ES-I3 (cell line): ENCODE data around the gene PDE3A.

Source experiments
- H3K36me3 ChIP-seq: 2 replicates; pipeline ENCODE4 v1.6.1; 2013; ENCODE audit warnings: mild to moderate bottlenecking, low read length, control low read depth, moderate library complexity; ENCODE audit not compliant: insufficient read depth
- H3K4me1 ChIP-seq: 2 replicates; pipeline ENCODE4 v1.6.1; 2013; ENCODE audit warnings: mild to moderate bottlenecking, control low read depth, low read length; ENCODE audit not compliant: insufficient read depth
- H3K9ac ChIP-seq: 2 replicates; pipeline ENCODE4 v1.6.1; 2013; ENCODE audit warnings: low read depth, mild to moderate bottlenecking, low read length, moderate library complexity
- H3K9me3 ChIP-seq: 2 replicates; pipeline ENCODE4 v1.6.1; 2013; ENCODE audit warnings: mild to moderate bottlenecking, low read length, moderate library complexity; ENCODE audit not compliant: control insufficient read depth, insufficient read depth

PDE3A gene

DNA sequence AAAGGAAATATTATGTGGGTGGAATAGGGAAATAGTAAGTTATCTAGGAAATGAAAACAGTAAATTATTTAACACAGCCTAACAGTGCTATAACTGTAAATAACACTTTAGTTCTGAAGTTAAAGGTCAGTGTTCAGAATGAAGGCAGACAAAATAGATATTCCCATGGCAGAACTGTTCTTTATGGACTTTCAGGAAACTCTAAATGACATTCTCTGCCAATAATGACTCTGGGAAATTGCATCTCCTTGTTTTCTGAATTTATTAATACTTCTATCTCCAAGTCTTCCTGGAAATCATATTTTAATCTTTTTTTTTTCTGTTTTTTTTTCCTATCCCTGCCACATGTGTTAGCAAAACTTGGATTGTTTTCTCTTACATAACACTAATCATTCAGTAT, 101.4 kb downstream of the PDE3A start:
- Histone ChIP-seq H3K9ac (no peak overlapping the region), H3K4me1 (no peaks in the 10 kb centered on the region), H3K36me3 (no peaks in the 10 kb centered on the region), H3K9me3 (peaks cover 7% of the 10 kb centered on the region; the same call in 1 of the 2 replicates)

DNA sequence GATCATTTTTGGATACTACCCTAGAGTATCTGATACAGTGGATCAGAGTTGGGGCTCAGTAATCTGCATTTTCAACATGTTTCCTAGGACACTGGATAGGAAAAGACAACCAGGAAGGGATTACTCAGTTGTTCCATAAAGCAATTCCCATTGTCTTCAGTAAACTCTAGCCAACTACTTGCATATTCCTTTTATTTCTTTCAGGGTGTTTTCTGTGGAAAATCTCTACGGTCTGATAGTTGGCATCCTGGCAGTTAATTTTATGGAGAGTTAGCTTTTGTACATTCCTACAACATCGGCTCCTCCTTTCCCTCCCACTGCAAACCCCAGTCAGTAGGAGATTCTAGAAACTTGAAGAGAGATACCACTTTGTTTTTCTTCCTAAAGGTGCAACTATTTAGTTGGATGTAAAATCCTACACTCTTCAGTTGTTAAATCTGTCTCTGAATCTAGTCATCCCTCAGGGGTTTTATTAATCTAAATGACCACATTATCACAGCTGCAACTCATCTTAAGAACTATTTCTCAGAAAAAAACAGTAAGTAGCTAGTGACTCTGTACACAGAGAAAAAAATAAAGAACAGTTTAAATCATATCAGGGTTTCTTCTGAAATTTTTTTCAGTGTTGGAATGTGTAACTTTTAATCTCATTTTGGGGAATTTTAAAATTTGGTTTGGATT, 103.9 kb downstream of the PDE3A start:
- Histone ChIP-seq H3K36me3 (no peaks in the 10 kb centered on the region), H3K4me1 (no peaks in the 10 kb centered on the region), H3K9ac (no peak overlapping the region), H3K9me3 (peaks cover 7% of the 10 kb centered on the region; the same call in 1 of the 2 replicates)

DNA sequence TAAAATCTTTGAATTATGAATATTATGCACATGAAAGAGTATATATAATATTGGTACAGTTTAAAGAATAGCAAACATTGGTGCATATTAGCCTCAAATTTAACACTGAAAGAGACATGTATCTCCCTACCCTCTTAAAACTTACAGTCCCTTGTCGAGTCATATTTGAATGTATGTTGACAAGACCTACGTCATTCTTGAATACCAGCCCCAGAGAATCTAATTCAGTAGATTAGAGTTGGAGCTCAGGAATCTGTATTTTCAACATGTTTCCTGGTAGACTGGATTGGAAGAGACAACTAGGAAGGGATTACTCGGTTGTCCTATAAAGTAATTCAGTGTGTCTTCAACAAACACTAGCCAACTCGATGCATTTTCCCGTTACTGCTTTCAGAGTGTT, 104.8 kb downstream of the PDE3A start:
- Histone ChIP-seq H3K9ac (no peak overlapping the region), H3K36me3 (no peaks in the 10 kb centered on the region), H3K9me3 (peaks cover 7% of the 10 kb centered on the region; the same call in 1 of the 2 replicates), H3K4me1 (no peaks in the 10 kb centered on the region)

DNA sequence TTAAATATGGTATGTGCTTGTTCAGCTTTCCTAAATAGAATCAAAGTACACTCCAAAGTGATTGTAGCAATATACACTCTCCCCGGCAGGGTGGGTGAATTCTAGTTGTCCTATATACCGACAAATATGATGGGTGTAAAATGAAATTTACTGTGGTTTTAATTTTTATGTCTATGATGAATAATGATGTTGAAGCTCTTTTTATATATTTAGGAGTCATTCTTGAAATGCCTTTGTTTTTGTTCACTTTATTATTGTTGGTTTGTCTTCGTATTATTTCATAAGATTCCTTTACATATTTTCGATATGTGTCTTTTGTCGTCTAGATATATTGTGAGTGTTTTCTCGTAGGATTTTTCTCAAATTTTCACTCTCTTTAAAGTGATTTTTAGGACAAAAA, 105.7 kb downstream of the PDE3A start:
- no peaks in the 10 kb centered on the region for H3K4me1 ChIP-seq
- peaks cover 7% of the 10 kb centered on the region; the same call in 1 of the 2 replicates for H3K9me3 ChIP-seq

DNA sequence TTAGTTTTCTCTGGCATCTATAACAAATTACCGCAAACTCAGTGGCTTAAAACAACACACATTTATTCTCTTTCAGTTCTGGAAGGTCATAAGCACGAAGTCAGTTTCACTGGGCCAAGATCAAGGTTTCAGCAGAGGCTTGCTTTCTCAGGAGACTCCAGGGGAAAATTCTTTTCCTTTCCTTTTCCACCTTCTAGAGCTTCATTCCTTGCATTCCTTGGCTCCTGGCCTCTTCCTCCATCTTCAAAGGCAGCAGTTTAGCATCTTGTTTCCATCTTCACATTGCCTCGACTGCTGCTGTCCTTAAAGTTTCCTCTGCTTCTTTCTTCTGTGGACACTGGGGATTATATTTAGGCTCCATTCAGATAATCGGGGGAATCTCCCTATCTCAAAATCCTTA, 106.1 kb downstream of the PDE3A start:
- H3K4me1 ChIP-seq = no peaks in the 10 kb centered on the region
- H3K9ac ChIP-seq = no peak overlapping the region
- H3K36me3 ChIP-seq = no peaks in the 10 kb centered on the region
- H3K9me3 ChIP-seq = peaks cover 7% of the 10 kb centered on the region; the same call in 1 of the 2 replicates

More for the DNA sequence above, 105.7 kb downstream of the PDE3A start:
- Histone ChIP-seq H3K36me3 (no peaks in the 10 kb centered on the region), H3K9ac (no peak overlapping the region)

DNA sequence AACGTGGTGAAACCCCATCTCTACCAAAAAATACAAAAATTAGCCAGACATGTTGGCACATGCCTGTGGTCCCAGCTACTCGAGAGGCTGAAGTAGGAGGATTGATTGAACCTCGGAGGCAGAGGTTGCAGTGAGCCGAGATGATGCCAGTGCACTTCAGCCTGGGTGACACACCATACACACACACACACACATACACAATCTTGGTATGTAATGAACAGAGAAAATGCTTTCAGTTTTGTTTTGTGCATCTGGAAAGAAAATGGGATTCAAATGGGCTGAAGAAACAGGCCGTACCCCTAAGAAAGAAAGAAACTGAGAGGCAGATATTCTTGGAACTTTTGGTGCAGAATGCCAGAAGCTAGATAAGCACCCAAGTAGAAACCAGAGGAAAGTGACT, 107.2 kb downstream of the PDE3A start:
- H3K9ac ChIP-seq = no peak overlapping the region
- no peaks in the 10 kb centered on the region for H3K36me3 ChIP-seq
- H3K4me1 ChIP-seq = no peaks in the 10 kb centered on the region
- H3K9me3 ChIP-seq = peaks cover 7% of the 10 kb centered on the region; the same call in 1 of the 2 replicates

DNA sequence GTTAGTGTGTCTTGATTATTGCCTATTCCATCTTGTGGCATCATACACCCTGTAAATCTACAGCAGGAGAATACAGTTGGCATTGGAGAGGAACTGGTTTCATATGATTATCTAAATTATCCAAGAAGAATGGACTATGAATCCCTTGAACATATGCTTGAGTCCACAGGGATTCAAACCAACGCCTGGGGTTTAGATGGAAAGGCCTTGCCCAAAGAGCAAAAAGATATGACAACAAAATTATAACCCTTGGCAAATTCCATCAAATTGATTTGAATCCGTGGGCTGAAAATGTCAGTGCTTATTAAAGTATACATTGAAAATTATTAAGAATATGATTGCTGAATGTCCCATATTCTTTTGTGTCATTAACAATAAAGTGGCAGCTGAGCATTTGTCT, 108.2 kb downstream of the PDE3A start:
- Histone ChIP-seq H3K9ac (no peak overlapping the region), H3K9me3 (peaks cover 7% of the 10 kb centered on the region; the same call in 1 of the 2 replicates), H3K36me3 (no peaks in the 10 kb centered on the region), H3K4me1 (no peaks in the 10 kb centered on the region)

DNA sequence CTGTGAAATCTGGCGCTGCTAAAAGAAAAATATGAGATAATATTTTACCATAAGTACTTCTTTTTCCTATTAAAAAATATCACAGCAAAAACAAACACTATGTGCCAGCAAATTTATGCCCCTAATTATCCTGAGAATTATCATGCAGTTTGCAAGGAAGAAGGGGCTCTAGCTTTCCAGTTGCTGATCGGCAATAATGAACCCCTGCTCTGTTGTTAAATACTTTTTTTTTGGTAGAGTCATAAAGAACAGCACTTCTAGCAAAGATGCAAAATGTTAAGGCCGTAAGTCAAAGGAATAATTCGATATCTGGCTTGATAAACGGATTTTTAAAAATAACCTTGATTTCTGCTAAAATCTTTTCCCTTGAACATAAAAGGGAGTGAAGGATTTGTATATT, 108.9 kb downstream of the PDE3A start:
- Histone ChIP-seq H3K4me1 (no peaks in the 10 kb centered on the region), H3K36me3 (no peaks in the 10 kb centered on the region)

DNA sequence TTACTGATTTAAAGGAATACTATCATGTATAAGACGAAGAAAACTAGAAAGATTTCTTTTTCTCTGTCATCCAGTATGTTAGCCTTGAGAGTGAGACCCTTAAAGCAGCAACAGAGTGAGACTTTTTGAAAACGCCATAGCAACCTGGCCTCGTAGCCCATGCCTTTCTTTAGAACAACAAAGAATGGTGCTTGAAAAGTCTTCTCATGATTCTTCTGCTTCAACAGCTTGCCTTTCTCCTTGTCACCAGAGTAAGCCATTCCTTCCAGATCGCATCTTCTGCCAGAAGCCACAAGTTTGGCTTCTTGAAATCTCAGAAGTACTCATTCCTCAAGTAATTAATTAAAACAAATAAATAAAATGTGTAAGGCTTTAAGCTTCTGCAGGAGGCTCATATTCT, 109.3 kb downstream of the PDE3A start:
- Histone ChIP-seq H3K9me3 (peaks cover 7% of the 10 kb centered on the region; the same call in 1 of the 2 replicates), H3K9ac (no peak overlapping the region), H3K4me1 (no peaks in the 10 kb centered on the region), H3K36me3 (no peaks in the 10 kb centered on the region)

More for the DNA sequence above, 108.9 kb downstream of the PDE3A start:
- Histone ChIP-seq H3K9ac (no peak overlapping the region), H3K9me3 (peaks cover 7% of the 10 kb centered on the region; the same call in 1 of the 2 replicates)

DNA sequence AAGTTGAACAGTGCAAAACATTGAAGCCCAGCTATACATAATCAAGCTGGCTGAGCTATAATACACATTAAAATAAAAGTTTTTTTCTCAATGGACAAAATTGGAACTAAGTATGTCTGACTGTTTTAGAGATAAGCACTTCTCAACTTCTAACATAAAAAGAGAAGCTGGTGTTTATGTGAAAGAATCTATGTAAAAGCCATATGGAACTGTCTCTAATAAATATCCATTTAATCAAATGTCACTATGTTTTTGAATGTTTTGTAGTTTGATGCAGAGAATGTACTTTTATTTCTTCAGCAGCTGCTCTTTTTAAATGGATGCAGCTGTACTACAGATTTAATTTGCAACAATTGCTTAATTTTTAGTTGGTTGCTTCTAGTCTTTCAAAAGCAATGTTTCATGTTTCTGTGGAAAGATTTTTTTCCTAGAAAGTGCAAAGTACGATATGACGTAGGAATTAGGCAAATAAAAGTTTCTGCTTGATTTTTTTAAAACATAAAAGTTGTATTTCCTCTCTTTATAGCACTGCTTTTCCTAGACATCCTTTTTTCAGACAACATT, 114.2 kb downstream of the PDE3A start:
- Histone ChIP-seq H3K4me1 (no peaks in the 10 kb centered on the region), H3K9me3 (no peaks in the 10 kb centered on the region), H3K9ac (no peak overlapping the region), H3K36me3 (no peaks in the 10 kb centered on the region)

DNA sequence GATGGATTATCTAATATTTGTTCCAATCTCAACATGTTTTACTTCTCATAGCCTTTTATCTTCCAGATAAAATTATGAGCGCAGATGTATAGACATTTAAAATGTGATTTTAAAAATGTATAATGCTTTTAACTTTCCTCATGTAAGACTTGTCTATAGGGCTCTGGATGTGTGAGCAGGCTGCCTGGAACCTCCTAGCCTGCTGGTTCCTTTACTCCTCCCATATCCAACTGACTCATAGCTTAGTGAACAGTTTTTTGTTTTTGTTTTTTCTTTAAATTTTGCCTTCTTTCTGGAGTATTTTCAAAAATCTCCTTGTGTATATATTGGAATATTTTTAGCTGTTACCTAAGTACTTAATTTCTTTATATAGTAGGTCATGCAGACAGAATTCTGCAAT, 115.4 kb downstream of the PDE3A start:
- Histone ChIP-seq H3K9ac (no peak overlapping the region), H3K36me3 (no peaks in the 10 kb centered on the region), H3K9me3 (no peaks in the 10 kb centered on the region), H3K4me1 (no peaks in the 10 kb centered on the region)

DNA sequence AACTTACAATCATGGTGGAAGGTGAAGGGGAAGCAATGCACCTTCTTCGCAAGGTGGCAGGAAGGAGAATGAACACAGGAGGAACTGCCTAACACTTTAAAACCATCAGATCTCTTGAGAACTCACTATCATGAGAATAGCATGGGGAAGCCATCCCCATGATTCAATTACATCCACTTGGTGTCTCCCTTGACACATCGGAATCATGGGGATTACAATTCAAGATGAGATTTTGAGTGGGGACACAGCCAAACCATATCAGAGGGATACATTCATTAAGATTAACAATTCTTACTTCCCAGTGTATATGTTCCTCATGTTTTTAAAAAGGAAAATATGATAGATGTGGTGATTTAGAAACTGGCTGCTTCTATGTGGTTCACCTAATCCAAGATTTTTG, 117.9 kb downstream of the PDE3A start:
- Histone ChIP-seq H3K9me3 (no peaks in the 10 kb centered on the region), H3K36me3 (no peaks in the 10 kb centered on the region), H3K9ac (no peak overlapping the region), H3K4me1 (no peaks in the 10 kb centered on the region)

DNA sequence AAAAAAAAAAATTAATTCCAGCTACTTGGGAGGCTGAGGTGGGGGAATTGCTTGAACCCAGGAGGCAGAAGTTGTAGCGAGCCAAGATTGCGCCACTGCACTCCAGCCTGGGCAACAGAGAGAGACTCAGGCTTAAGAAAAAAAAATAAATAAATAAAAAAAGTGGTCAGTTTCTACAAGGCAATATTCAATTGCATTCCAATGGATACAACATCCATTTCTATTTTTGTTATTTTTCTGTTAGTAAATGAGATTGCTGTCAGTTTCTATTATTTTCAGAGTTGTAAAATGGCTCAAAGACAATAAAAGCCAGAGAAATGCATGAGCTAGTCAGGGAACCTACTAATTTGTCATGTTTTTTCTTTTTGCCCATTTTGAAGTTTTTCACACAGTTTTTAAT, 119.2 kb downstream of the PDE3A start:
- Histone ChIP-seq H3K9me3 (no peaks in the 10 kb centered on the region), H3K36me3 (no peaks in the 10 kb centered on the region), H3K4me1 (no peaks in the 10 kb centered on the region; the same call in 1 of the 2 replicates), H3K9ac (no peak overlapping the region)

DNA sequence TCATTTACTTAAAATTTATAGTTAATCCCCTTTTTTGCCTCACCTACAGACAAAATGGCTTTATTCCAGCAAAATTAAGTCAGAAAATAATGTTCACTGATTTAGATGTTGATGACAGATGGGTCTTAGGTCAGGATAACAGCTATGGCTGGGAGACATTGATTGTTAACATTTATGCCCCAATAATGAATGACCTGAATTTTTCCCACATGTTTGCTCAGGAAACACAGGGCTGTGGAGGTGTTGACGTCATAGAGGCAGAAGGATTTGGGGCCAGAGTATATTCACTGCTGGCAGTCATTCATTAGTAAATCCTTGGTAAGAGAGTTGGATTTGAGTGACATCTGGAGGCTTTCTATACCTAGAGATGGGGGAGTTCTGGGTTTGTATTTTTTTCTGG, 121.3 kb downstream of the PDE3A start:
- Histone ChIP-seq H3K36me3 (no peaks in the 10 kb centered on the region), H3K9ac (no peak overlapping the region), H3K4me1 (no peaks in the 10 kb centered on the region; the same call in 1 of the 2 replicates), H3K9me3 (no peaks in the 10 kb centered on the region)

DNA sequence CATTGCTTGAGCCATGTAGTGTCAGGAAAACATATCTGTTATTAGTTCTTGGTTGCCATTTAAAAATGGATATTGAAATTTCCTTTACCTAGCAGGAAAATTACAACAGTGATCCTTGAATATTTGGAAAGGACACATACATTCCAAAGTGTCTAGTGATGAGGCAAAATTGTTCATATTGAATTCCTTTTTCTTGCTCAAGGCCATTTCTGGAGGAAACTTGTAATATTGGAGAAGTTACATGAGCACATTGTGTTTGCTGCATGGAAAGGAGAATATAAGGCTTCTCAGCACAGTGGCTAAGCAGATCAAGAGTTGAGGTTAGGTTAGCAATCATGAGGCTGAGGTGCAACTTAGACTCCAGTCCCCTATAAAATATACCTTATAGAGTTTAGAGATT, 121.9 kb downstream of the PDE3A start:
- H3K9ac ChIP-seq = no peak overlapping the region
- no peaks in the 10 kb centered on the region for H3K9me3 ChIP-seq
- no peaks in the 10 kb centered on the region for H3K36me3 ChIP-seq
- no peaks in the 10 kb centered on the region; the same call in 1 of the 2 replicates for H3K4me1 ChIP-seq
